ENCODE results near the gene CACNA1C.
A peak's percentile ranks its signal among the peaks of the same experiment; 100 is the strongest.

CACNA1C gene

DNA sequence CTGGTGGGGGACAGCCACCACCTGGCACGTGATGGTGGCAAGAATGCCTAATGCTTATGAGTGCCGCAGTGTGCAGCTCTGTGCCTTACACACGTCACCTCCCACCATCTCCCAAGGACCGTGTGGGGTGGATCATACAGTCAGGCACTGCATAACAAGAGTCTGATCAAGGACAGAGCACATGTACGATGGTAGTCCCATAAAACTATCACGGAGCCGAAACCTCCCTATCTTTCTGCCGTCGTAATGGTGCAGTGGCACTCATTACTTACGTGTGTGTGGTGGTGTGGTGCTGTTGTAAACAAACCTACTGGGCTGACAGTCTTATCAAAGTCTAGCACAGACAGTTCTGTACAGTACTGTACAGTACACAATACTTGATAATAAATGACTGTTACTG is 89.3 kb downstream of the CACNA1C start:
- DNase-seq: no peak

DNA sequence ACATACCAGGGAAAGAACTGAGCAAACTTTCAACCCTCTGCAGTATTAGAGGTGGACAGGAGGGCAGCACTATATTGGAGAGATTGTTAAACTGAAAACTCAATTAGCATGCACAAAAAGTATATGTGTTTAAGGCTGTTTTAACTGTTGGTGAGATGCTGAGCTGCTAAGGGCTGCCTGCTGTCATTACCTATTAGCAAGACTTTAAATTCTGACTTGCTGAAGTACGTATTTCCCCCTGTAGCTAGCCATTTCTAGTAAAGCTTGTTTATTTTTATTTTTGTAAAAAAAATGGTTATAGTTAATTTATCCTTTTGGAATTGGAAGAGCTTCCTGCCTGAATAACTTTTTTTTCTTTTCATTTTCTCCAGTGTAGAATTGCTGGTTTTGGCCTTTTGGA is 92.2 kb downstream of the CACNA1C start:
- no peak for DNase-seq

GRCh38 chr12:2145433-2145998 is 92.7 kb downstream of the CACNA1C start:
- no peak for DNase-seq

GRCh38 chr12:2147335-2147734 is 94.5 kb downstream of the CACNA1C start:
- DNase-seq: no peak

DNA sequence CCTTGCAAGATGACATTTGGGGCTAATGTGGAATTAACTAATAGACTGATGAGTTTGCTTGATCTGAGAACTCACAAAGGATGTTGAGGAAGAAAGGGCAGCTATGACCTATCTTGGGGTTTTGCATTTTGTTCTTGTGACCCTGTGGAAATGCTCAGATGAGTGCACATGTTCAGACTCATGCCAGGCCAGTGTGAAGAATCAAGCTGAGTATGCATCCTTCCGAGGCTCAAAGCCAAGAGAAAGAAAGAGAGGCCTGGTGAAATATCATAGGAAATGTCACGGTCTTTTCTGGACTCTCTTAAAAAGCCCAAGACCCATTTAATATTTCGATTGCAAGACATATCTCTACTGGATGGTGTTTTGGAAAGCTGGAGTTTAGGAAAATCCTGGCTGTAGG is 96.3 kb downstream of the CACNA1C start:
- no peak for DNase-seq

DNA sequence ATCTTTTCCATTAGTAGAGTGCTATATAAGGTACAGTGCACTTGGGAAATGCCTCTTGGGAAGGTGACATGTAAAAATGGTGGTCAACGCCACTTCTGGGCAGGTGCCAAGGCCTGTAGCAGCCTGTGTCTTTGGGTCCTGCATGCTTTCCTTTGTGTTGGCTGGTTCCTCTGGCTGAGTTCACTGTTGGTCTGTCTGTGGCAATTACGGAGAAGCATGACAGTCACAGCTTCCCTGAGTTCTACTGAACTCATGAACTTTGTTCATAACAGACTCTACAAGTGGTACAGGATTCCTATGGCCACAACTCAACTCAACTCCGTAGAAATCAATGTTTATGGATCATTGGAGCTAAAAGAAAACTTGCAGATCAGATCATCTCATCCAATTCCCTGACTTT is 98.0 kb downstream of the CACNA1C start:
- no peak for DNase-seq

DNA sequence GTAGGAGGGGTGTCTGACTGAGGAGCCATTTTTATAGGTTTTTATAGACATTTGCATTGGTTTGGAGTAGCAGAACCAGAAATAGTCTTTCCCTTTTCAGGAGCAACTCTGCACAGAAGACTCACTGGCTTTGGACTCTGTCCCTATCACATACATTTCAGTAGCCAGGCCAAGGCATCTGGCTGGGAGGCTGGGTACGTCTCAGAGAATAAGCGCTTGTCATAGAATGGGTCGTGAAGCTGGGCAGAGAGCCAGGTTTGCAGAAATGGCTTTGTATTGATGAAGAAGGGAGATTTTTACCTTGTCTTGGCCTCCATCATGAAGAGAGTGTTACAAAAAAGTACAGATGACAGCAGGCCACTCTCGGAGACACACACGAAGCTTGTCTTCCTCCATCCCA is 98.6 kb downstream of the CACNA1C start:
- DNase-seq: no peak

GRCh38 chr12:2152134-2152533 is 99.3 kb downstream of the CACNA1C start:
- DNase-seq: peak; percentile 11 to 54 (median 44)

DNA sequence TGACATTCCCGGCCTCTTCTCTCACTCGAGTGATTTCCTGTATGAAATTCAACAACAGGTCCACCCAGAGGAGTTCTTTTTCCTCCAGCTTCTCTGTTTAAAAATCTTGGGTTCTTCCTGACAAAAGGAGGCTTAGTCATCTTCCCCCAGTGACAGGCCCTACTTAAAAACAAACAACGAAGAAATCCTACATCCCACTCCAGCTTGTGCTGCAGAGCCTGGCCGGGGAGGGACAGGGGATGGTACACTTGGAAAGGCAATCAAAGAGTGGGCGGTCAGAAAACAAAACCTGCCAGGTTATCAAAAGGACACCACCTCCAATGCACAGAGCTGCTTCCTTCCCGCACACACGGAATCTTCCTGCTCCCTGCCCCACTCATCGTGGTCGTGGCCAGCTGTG is 101.3 kb downstream of the CACNA1C start:
- peak in 3 of 4 experiments; percentile 18 to 27 (median 24) for DNase-seq

- DNase-seq: no peak
Observed at GRCh38 chr12:2154521-2154920, 101.7 kb downstream of the CACNA1C start.

DNA sequence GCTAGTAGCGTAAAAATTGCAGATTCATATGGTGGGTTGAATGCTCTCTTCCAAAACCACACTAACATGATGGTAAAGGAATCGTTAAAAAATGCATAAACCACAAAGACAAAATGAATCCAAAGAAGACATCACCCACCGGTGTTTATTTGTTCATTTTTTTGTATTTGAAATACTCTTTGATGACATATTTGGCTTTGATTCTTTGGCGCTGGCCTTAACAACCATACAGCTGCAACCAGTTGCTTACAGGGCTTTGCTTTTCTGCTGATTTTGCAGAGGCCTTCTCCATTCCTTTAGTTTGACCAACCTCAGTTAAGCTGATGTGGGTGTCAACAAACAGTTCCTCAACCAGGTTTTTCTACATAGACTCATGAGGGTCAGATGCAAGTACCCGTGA is 103.5 kb downstream of the CACNA1C start:
- DNase-seq: no peak

DNA sequence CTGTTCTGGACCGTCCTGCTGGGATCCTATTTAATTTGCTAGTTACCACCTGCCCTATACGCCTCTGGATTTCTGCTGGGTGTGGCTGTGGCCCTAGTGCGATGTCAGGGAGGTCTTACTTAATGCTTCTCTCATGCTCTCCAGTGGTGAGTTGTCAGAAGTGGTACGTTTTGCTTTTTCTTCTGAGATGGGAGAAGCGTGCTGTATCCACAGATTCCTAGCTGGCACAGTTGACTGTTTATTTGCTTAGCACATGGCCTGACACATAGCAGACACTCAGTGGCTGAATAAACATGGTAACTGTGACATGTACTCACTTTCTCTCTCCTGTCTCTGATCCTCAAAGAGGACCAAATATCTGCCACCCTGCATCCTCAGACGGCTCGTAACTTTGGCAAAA is 107.3 kb downstream of the CACNA1C start:
- DNase-seq: no peak

- DNase-seq: no peak
Observed at GRCh38 chr12:2161473-2161872, 108.7 kb downstream of the CACNA1C start.

GRCh38 chr12:2163177-2163941 is 110.6 kb downstream of the CACNA1C start:
- DNase-seq: no peak

- DNase-seq: no peak
Observed at GRCh38 chr12:2165021-2165420, 112.2 kb downstream of the CACNA1C start.

GRCh38 chr12:2165927-2166326 is 113.1 kb downstream of the CACNA1C start:
- no peak for DNase-seq

DNA sequence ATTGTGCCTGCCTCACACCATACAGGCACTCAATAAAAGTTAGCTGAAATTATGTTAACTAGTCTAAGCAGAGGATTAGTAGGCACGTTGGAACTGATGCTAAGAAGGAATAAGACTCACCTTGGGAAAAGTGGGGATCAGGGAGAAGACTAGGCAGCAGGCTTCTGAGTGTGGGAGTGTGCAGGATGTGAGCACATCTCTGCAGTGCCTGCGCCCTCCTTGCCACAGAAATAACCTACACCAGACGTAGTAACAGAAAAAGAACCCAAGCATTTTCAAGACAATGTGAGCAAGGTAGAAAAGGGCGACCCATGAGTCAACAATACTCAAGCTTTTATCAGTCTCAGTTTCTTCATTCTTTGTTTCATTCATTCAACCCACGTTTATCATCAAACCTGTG is 113.9 kb downstream of the CACNA1C start:
- DNase-seq: no peak

- DNase-seq: no peak
Observed at GRCh38 chr12:2167231-2167630, 114.4 kb downstream of the CACNA1C start.

DNA sequence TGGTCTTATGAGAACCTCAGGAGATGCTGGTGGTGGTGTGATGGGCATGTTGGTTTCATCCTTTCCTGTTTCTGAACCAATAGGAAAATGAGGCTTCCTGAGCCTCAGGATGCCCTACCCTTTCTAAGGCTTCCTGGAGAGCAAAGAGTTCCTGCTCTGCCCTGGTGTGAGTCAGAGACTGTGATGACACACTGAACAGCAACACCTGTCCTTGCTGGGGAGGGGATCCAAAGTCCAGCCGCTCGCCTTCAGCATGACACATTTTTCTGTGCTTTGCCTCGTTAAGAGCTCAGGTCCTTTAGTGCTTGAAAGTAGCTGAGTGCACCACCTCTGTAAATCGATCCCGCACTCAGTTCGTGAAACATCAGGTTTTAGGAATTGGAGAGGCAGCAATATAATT is 116.0 kb downstream of the CACNA1C start:
- no peak for DNase-seq

GRCh38 chr12:2169489-2169888 is 116.7 kb downstream of the CACNA1C start:
- no peak for DNase-seq

GRCh38 chr12:2169940-2170339 is 117.2 kb downstream of the CACNA1C start:
- no peak for DNase-seq

DNA sequence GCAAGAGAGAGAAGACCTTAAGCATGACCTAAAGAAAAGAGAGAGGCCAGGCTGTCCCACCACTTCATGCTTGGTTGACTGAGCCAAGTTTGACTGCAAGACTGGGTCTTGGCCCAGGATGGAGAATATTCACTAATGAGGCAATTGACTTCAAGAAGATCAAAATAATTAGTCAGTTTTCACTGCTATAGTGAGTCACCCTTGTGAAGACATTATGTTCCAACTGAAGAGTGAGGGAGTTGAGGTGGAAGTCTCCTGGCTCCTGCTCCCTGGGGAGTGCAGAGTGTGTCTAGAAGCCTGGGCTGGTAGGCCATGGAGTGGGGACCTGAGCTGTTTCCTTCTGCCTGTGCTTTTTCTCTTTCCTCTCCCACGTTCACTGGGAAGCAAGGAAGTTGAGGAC is 117.6 kb downstream of the CACNA1C start:
- no peak for DNase-seq

DNA sequence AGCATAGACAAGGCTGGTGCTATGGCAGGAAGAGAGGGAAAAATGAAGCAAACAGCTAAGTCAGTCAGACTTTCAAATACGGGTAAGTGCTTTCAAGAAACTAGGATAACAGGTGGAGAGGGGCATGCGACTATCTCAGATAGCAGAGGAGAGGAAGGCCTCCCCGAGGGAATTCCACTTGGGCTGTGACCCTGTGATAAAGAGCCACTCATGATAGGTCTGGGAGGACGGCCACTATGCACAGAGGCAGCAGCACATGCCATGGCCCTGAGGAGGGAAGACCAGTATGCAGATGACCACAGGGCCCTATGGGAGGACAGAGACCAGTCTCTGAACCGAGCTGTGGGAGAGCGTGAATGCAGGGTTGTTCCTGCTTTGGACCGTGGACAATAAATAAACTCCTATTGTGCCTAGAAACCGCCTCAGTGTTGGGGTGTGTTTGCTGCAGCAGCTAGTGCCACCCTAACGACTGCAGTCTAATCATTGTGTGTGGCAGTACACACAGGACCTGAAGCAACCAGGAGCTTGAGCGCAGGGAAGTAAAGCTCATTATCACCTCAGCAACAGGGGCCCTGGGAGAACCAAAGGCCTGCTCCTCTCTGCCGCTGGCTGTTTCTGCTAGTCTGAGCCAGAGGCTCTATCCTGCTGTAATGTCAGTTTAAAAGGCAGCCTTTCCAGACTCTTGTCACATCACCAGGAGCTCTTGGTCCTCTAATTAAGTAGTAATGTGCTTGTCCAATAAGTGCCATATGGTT is 119.1 kb downstream of the CACNA1C start:
- no peak for DNase-seq
